Fibroblast of lung (primary cell): ENCODE measurements around the gene REM1.

Experiments
- CTCF ChIP-seq, 2 donors: IDR thresholded peaks in 1 of 2; conservative IDR thresholded peaks in 1 of 2; 1 replicate in 1 of 2; 2 replicates in 1 of 2; pipeline ENCODE4 v1.5.1; 2011 to 2012; ENCODE audit warnings: low read length in 2 of 2, control low read depth in 1 of 2, inconsistent platforms in 1 of 2, low read depth in 1 of 2, mild to moderate bottlenecking in 1 of 2
- EZH2 ChIP-seq: IDR thresholded peaks from 2 replicates; pipeline ENCODE4 v1.5.1; 2012; ENCODE audit warnings: low read length, control low read depth, mild to moderate bottlenecking; ENCODE audit errors: missing control alignments

DNA sequence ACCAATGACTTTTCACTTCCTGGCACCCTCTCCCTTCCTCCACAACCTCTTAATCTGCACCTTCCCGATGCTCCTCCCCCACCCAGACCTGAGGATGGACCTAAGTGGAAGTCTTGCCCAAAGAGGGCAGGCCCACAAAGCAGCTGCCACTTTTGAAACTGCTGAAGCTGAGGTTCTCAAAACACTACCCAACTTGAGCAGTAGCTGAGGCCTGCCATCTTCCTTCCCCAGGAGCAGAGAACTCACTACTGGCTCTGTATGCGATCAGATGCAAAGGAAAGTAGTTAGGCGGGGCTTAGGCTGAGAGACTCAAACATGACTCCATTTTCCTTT, 40.7 kb downstream of the REM1 start:
- TF ChIP-seq CTCF (conservative IDR thresholded peaks at IDR 0.05 in 1 of 2, IDR thresholded peaks at IDR 0.05 in 1 of 2; ENCODE audit: low read depth in 1 of 2, low read length in 2 of 2) (no peak), EZH2 (no peak)
